ENCODE measurements around the gene SDS. TPM values are rescaled to one million over a fixed set of nuclear protein-coding genes. Genes with fewer than 3 reads are reported as not detected.
A peak's percentile ranks its signal among the peaks of the same experiment; 100 is the strongest.

SDS gene
- total RNA-seq, 1 donor from 2014 or later = not detected

- Histone ChIP-seq H3K9me3 (ENCODE audit: control insufficient read depth in 3 of 3, low read length in 3 of 3) (peaks cover 0 to 2% (median 0%) of the 10 kb centered on the region in 3 donors), H3K9ac (ENCODE audit: low read depth in 1 of 3, low read length in 3 of 3) (no peak overlapping the region), H3K36me3 (ENCODE audit: control insufficient read depth in 3 of 3, insufficient read depth in 3 of 3, low read length in 3 of 3) (no peaks in the 10 kb centered on the region), H3K27ac (ENCODE audit: low read depth, low read length) (no peak overlapping the region), H3K4me1 (ENCODE audit: control insufficient read depth in 3 of 3, insufficient read depth in 3 of 3, low read length in 3 of 3) (no peaks in the 10 kb centered on the region), H3K27me3 (ENCODE audit: control insufficient read depth in 3 of 3, insufficient read depth in 3 of 3, low read length in 3 of 3) (peaks cover 0 to 4% (median 0%) of the 10 kb centered on the region in 3 donors), H3K4me3 (ENCODE audit: low read length in 3 of 3) (no peak overlapping the region)
These were observed 24.2 kb upstream of the SDS start for GRCh38 chr12:113427882-113428281.

- Histone ChIP-seq H3K9ac (ENCODE audit: low read depth in 1 of 3, low read length in 3 of 3) (no peak overlapping the region), H3K36me3 (ENCODE audit: control insufficient read depth in 3 of 3, insufficient read depth in 3 of 3, low read length in 3 of 3) (no peaks in the 10 kb centered on the region), H3K9me3 (ENCODE audit: control insufficient read depth in 3 of 3, low read length in 3 of 3) (peaks cover 0 to 2% (median 0%) of the 10 kb centered on the region in 3 donors), H3K27ac (ENCODE audit: low read depth, low read length) (no peak overlapping the region), H3K4me1 (ENCODE audit: control insufficient read depth in 3 of 3, insufficient read depth in 3 of 3, low read length in 3 of 3) (peaks cover 0 to 7% (median 3%) of the 10 kb centered on the region in 3 donors), H3K27me3 (ENCODE audit: control insufficient read depth in 3 of 3, insufficient read depth in 3 of 3, low read length in 3 of 3) (peaks cover 0 to 4% (median 0%) of the 10 kb centered on the region in 3 donors), H3K4me3 (ENCODE audit: low read length in 3 of 3) (no peak overlapping the region)
These were observed 22.3 kb upstream of the SDS start for GRCh38 chr12:113425960-113426453.

- Histone ChIP-seq H3K4me3 (ENCODE audit: low read length in 3 of 3) (no peak overlapping the region), H3K27me3 (ENCODE audit: control insufficient read depth in 3 of 3, insufficient read depth in 3 of 3, low read length in 3 of 3) (peaks cover 0 to 4% (median 0%) of the 10 kb centered on the region in 3 donors), H3K9ac (ENCODE audit: low read depth in 1 of 3, low read length in 3 of 3) (no peak overlapping the region)
These were observed 21.5 kb upstream of the SDS start for GRCh38 chr12:113424915-113425823.

DNA sequence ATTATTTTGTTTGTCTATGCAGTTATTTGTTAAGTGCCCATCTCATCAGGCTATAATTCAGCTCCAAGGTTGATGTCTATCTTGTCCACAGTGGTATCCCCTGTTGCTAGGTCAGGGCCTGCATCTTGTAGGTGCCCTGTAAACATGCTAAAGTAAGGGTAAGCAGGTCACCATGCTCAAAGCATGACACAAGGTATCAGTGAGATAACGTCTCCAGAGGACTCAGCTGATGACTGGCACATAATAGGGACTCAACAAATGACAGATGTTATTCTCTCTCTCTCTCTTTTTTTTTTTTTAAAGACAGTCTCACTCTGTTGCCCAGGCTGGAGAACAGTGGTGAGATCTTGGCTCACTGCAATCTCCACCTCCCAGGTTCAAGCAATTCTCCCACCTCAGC is 20.8 kb upstream of the SDS start:
- no peak overlapping the region for H3K4me3 ChIP-seq (ENCODE audit: low read length in 3 of 3)
- peaks cover 0 to 4% (median 0%) of the 10 kb centered on the region in 3 donors for H3K27me3 ChIP-seq (ENCODE audit: control insufficient read depth in 3 of 3, insufficient read depth in 3 of 3, low read length in 3 of 3)
- H3K9me3 ChIP-seq (ENCODE audit: control insufficient read depth in 3 of 3, low read length in 3 of 3) = no peaks in the 10 kb centered on the region
- no peaks in the 10 kb centered on the region for H3K36me3 ChIP-seq (ENCODE audit: control insufficient read depth in 3 of 3, insufficient read depth in 3 of 3, low read length in 3 of 3)
- peaks cover 0 to 7% (median 3%) of the 10 kb centered on the region in 3 donors for H3K4me1 ChIP-seq (ENCODE audit: control insufficient read depth in 3 of 3, insufficient read depth in 3 of 3, low read length in 3 of 3)
- H3K9ac ChIP-seq (ENCODE audit: low read depth in 1 of 3, low read length in 3 of 3) = no peak overlapping the region
- no peak overlapping the region for H3K27ac ChIP-seq (ENCODE audit: low read depth, low read length)

More at GRCh38 chr12:113424915-113425823, 21.5 kb upstream of the SDS start:
- peaks cover 0 to 7% (median 3%) of the 10 kb centered on the region in 3 donors for H3K4me1 ChIP-seq (ENCODE audit: control insufficient read depth in 3 of 3, insufficient read depth in 3 of 3, low read length in 3 of 3)
- H3K27ac ChIP-seq (ENCODE audit: low read depth, low read length) = no peak overlapping the region
- no peaks in the 10 kb centered on the region for H3K36me3 ChIP-seq (ENCODE audit: control insufficient read depth in 3 of 3, insufficient read depth in 3 of 3, low read length in 3 of 3)
- no peaks in the 10 kb centered on the region for H3K9me3 ChIP-seq (ENCODE audit: control insufficient read depth in 3 of 3, low read length in 3 of 3)

DNA sequence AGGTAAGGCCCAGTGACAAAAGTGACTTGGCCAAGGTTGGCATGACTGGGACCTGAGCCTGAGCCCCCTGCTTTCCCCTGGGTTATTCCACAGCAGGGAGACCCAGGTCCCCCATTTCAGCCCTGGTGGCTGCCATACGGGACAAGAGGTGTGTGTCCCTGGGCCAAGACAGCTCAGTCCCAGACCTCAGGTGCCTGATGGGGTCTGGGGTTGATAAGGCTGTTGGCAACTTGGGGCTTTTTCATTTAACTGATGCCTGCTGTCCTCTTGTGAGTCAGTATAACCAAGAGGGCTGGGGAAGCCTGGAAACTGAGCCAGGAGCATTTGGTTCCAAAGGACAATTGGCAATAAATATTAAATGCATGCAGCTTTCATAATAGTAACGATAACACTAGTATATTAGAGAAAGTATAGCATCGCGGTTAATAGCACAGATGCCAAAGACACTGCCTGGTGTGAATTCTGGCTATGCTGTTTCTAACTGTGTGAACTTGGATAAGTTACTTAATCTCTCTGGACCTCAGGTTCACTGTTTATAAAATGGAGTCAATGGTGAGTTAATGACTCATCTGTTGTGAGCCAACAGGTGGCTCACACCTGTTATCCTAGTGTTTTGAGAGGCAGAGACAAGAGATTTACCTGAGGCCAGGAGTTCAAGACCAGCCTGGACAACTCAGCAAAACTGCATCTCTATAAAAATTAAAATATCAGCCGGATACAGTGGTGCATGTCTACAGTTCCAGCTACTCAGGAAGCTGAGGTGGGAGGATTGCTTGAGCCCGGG is 19.4 kb upstream of the SDS start:
- peak overlapping the region; percentile 56 to 80 (median 73) for H3K4me3 ChIP-seq (ENCODE audit: low read length in 3 of 3)
- peak overlapping the region; percentile 45 to 72 (median 72) for H3K9ac ChIP-seq (ENCODE audit: low read depth in 1 of 3, low read length in 3 of 3)

DNA sequence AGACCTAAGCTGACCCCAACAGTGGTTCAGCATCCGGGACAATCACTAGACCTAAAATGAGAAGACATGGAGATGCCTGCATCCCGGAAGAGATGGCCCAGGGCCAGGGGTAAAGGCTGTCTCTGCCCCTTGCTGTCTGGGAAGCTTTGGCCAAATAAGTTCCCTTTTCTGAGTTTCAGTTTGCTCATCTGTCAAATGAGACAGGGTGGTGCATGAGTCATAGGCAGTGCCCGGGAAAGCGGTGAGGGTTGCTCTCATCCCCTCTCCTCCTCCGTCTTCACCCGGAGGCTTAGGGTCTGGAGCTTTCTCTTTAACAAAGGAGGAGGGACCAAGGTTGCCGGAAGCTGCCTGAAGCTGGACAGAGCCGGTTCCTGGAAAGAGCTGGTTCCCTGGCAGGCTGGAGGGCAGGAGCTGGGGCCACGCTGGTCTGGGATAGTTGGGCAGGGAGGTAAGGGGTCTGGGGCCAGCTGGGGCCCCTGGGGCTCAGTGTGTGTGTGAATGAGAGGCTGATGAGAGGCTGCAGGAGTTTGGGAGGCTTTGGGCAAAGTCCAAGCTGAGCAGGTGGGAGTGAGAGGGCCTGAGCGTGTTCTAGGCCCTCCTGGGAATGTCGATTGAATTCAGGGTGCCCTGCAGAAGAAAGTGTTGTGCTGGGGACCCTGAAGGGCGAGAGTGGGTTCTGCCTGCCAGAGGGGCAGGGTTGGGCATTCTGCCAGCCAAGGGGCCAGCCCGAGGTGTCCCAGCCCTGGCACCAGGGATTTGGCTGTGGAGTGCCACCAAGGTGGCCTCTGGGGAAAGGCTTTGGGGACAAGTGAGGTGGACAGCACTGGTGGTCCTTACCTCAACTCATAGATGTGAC is 18.6 kb upstream of the SDS start, which contains the start of gene SDSL:
Gene SDSL, plus strand, starts transcription at position 351 of the 856 bp plus-strand sequence. CDS start 5,603 bp downstream, outside the sequence.
- H3K4me3 ChIP-seq (ENCODE audit: low read length in 3 of 3) = peak within 1 kb of the TSS; percentile 56 to 80 (median 73)
- H3K4me1 ChIP-seq (ENCODE audit: control insufficient read depth in 3 of 3, insufficient read depth in 3 of 3, low read length in 3 of 3) = peaks cover 0 to 7% (median 3%) of the 10 kb centered on the region in 3 donors
- peak within 1 kb of the TSS; percentile 33 for H3K27ac ChIP-seq (ENCODE audit: low read depth, low read length)
- no peaks in the 10 kb centered on the region for H3K27me3 ChIP-seq (ENCODE audit: control insufficient read depth in 3 of 3, insufficient read depth in 3 of 3, low read length in 3 of 3)
- no peaks in the 10 kb centered on the region for H3K9me3 ChIP-seq (ENCODE audit: control insufficient read depth in 3 of 3, low read length in 3 of 3)
- no peaks in the 10 kb centered on the region for H3K36me3 ChIP-seq (ENCODE audit: control insufficient read depth in 3 of 3, insufficient read depth in 3 of 3, low read length in 3 of 3)
- H3K9ac ChIP-seq (ENCODE audit: low read depth in 1 of 3, low read length in 3 of 3) = peak within 1 kb of the TSS; percentile 45 to 72 (median 72)

More for the DNA sequence above, 19.4 kb upstream of the SDS start:
- H3K4me1 ChIP-seq (ENCODE audit: control insufficient read depth in 3 of 3, insufficient read depth in 3 of 3, low read length in 3 of 3) = peaks cover 0 to 7% (median 3%) of the 10 kb centered on the region in 3 donors
- H3K27ac ChIP-seq (ENCODE audit: low read depth, low read length) = peak overlapping the region; percentile 33
- H3K9me3 ChIP-seq (ENCODE audit: control insufficient read depth in 3 of 3, low read length in 3 of 3) = no peaks in the 10 kb centered on the region
- no peaks in the 10 kb centered on the region for H3K27me3 ChIP-seq (ENCODE audit: control insufficient read depth in 3 of 3, insufficient read depth in 3 of 3, low read length in 3 of 3)
- no peaks in the 10 kb centered on the region for H3K36me3 ChIP-seq (ENCODE audit: control insufficient read depth in 3 of 3, insufficient read depth in 3 of 3, low read length in 3 of 3)

DNA sequence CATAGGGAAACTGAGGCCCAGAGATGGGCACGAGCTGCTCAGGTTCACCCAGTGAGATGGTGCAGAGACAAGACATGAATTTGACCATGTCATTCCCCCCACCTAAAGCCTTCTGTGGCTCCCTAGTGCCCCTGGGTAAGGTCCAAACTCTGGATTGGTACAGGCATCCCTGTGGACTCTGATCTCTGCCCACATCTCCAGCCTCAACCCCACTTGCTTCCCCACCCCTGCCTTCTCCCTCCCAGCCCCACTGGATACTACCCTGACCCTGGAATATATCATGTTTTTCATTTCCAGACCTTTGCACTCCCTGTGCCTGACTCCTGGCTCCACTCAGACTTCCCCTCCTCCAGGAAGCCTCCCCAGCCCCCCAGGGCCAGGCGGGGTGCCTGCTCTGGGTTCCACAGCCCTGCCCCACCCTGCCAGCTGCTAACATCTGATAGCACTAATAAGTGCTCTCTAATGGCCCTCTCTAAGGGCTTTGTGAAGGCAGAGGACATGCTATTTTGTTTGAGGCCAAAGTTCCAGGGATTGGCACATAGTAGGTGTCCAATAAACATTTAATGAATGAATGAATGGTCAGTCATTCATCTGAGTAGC is 17.4 kb upstream of the SDS start:
- Histone ChIP-seq H3K27ac (ENCODE audit: low read depth, low read length) (no peak overlapping the region), H3K27me3 (ENCODE audit: control insufficient read depth in 3 of 3, insufficient read depth in 3 of 3, low read length in 3 of 3) (no peaks in the 10 kb centered on the region), H3K4me1 (ENCODE audit: control insufficient read depth in 3 of 3, insufficient read depth in 3 of 3, low read length in 3 of 3) (peaks cover 0 to 7% (median 3%) of the 10 kb centered on the region in 3 donors), H3K9ac (ENCODE audit: low read depth in 1 of 3, low read length in 3 of 3) (no peak overlapping the region), H3K36me3 (ENCODE audit: control insufficient read depth in 3 of 3, insufficient read depth in 3 of 3, low read length in 3 of 3) (no peaks in the 10 kb centered on the region), H3K9me3 (ENCODE audit: control insufficient read depth in 3 of 3, low read length in 3 of 3) (no peaks in the 10 kb centered on the region), H3K4me3 (ENCODE audit: low read length in 3 of 3) (no peak overlapping the region)

DNA sequence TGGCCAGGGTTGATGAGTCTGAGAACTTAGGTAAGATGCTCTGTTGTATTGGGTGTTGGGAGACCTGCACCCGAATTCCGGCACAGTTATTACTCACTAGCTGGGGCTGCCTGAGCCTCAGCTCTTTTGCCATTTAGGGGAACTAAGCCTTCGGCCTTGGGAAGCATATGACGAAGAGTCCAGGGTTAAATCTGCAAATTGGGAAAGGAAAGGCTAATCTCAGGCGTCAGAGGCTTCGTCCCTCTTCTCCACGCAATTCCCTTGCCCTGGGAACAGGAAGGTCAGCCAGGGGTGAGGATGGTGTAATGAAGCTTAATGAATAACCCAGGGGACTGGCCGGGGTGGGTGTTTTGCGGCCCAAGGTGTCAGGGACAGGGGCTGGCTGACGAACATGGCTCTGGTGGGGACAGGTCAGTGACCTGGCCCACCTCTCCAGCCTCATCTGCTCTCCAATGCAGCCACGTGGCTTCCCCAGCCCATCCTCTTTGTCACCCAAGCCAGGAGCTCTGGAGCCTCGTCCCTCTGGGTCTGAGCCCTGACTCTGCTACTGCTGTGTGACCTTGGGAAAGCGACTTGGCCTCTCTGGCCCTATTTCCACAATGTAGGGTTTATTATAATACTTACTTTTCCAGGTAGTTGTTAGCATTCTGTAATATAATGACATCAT is 14.7 kb upstream of the SDS start:
- Histone ChIP-seq H3K9ac (ENCODE audit: low read depth in 1 of 3, low read length in 3 of 3) (no peak overlapping the region), H3K4me1 (ENCODE audit: control insufficient read depth in 3 of 3, insufficient read depth in 3 of 3, low read length in 3 of 3) (peaks cover 0 to 7% (median 3%) of the 10 kb centered on the region in 3 donors), H3K27me3 (ENCODE audit: control insufficient read depth in 3 of 3, insufficient read depth in 3 of 3, low read length in 3 of 3) (peaks cover 0 to 3% (median 2%) of the 10 kb centered on the region in 3 donors), H3K36me3 (ENCODE audit: control insufficient read depth in 3 of 3, insufficient read depth in 3 of 3, low read length in 3 of 3) (no peaks in the 10 kb centered on the region), H3K4me3 (ENCODE audit: low read length in 3 of 3) (no peak overlapping the region), H3K27ac (ENCODE audit: low read depth, low read length) (no peak overlapping the region), H3K9me3 (ENCODE audit: control insufficient read depth in 3 of 3, low read length in 3 of 3) (no peaks in the 10 kb centered on the region)
